NCI-H226 (cell line): ENCODE measurements around the gene TSHZ2.
"Not testable (repeated sequence)": the region's sequence is repeated elsewhere in the genome, so short reads cannot be mapped to it uniquely, and the experiment has no call there.

Experiments used
- DNase-seq: peaks from one replicate; pipeline ENCODE4 v3.0.0-alpha.2; 2015

TSHZ2 gene

GRCh38 chr20:53402233-53403005, 430.3 kb downstream of the TSHZ2 start:
- no peak for DNase-seq

- no peak for DNase-seq
These were observed 430.9 kb downstream of the TSHZ2 start for GRCh38 chr20:53403029-53403428.

GRCh38 chr20:53405139-53405538, 433.0 kb downstream of the TSHZ2 start:
- DNase-seq: no peak

GRCh38 chr20:53406580-53406979, 434.4 kb downstream of the TSHZ2 start:
- no peak for DNase-seq

- no peak for DNase-seq
These were observed 436.7 kb downstream of the TSHZ2 start for GRCh38 chr20:53408691-53409446.

GRCh38 chr20:53409447-53409717, 437.2 kb downstream of the TSHZ2 start:
- DNase-seq: no peak

GRCh38 chr20:53411129-53411528, 439.0 kb downstream of the TSHZ2 start:
- no peak for DNase-seq

GRCh38 chr20:53411891-53412290, 439.7 kb downstream of the TSHZ2 start:
- no peak for DNase-seq

- no peak for DNase-seq
These were observed 440.5 kb downstream of the TSHZ2 start for GRCh38 chr20:53412577-53413185.

- DNase-seq: no peak
These were observed 441.1 kb downstream of the TSHZ2 start for GRCh38 chr20:53413186-53413631.

- not testable (repeated sequence) for DNase-seq
These were observed 441.7 kb downstream of the TSHZ2 start for GRCh38 chr20:53413845-53414244.

- DNase-seq: no peak
These were observed 447.7 kb downstream of the TSHZ2 start for GRCh38 chr20:53419693-53420460.

- DNase-seq: no peak
These were observed 449.2 kb downstream of the TSHZ2 start for GRCh38 chr20:53421343-53421742.

- DNase-seq: no peak
These were observed 449.9 kb downstream of the TSHZ2 start for GRCh38 chr20:53422039-53422438.

GRCh38 chr20:53423587-53424146, 451.5 kb downstream of the TSHZ2 start:
- DNase-seq: no peak

GRCh38 chr20:53425481-53425880, 453.3 kb downstream of the TSHZ2 start:
- no peak for DNase-seq

- no peak for DNase-seq
These were observed 453.8 kb downstream of the TSHZ2 start for GRCh38 chr20:53425941-53426340.

- DNase-seq: no peak
These were observed 454.7 kb downstream of the TSHZ2 start for GRCh38 chr20:53426766-53427312.

- DNase-seq: no peak
These were observed 455.8 kb downstream of the TSHZ2 start for GRCh38 chr20:53427951-53428350.

GRCh38 chr20:53428588-53428987, 456.4 kb downstream of the TSHZ2 start:
- no peak for DNase-seq

- no peak for DNase-seq
These were observed 456.8 kb downstream of the TSHZ2 start for GRCh38 chr20:53428996-53429395.

- no peak for DNase-seq
These were observed 462.5 kb downstream of the TSHZ2 start for GRCh38 chr20:53434662-53435061.

- not testable (repeated sequence) for DNase-seq
These were observed 464.8 kb downstream of the TSHZ2 start for GRCh38 chr20:53436927-53437326.
